Tibial nerve (tissue), 4 donors: ENCODE results near the gene TM4SF20. TPM values are rescaled to one million over a fixed set of nuclear protein-coding genes. Genes with fewer than 3 reads are reported as not detected.

Source experiments
- DNase-seq, 2 donors: peaks; one replicate each; pipeline ENCODE4 v3.0.0-alpha.2; 2019; ENCODE audit warnings: low spot score in 2 of 2
- H3K27ac ChIP-seq, 4 donors: fragments of 200-600 bp; sonication (generic) in 3 of 4; one replicate each; pipeline ENCODE4 v1.5.1; 2017 to 2019; ENCODE audit warnings: mild to moderate bottlenecking in 1 of 4
- H3K27me3 ChIP-seq, 2 donors: fragments of 200-600 bp; sonication (generic) in 1 of 2; one replicate each; pipeline versions ENCODE4 v1.5.1 to v1.6.0; 2017 to 2019
- H3K36me3 ChIP-seq, 3 donors: fragments of 200-600 bp; sonication (generic); one replicate each; pipeline ENCODE4 v1.5.1; 2018 to 2019
- H3K4me1 ChIP-seq, 4 donors: fragments of 200-600 bp; sonication (generic) in 3 of 4; one replicate each; pipeline ENCODE4 v1.5.1; 2017 to 2019
- H3K4me3 ChIP-seq, 4 donors: fragments of 200-600 bp; sonication (generic) in 3 of 4; one replicate each; pipeline ENCODE4 v1.5.1; 2017 to 2019; ENCODE audit warnings: mild to moderate bottlenecking in 1 of 4, moderate library complexity in 1 of 4
- H3K9me3 ChIP-seq, 4 donors: fragments of 200-600 bp; sonication (generic) in 3 of 4; one replicate each; pipeline ENCODE4 v1.5.1; 2017 to 2019
- CTCF ChIP-seq, 5 experiments: fragments of 200-600 bp in 3 of 5; fragments of 450-650 bp in 2 of 5; sonication (generic) in 3 of 5; IDR thresholded peaks; one replicate each; pipeline ENCODE4 v1.5.1; 2016 to 2019; ENCODE audit warnings: antibody characterized with exemption in 5 of 5, mild to moderate bottlenecking in 3 of 5, moderate library complexity in 2 of 5
- EP300 ChIP-seq, 2 donors: sonication (generic); formaldehyde crosslinking; IDR thresholded peaks; one replicate each; pipeline ENCODE4 v1.6.1; 2017; ENCODE audit warnings: antibody characterized with exemption in 2 of 2, mild to moderate bottlenecking in 1 of 2
- POLR2A ChIP-seq, 2 donors: fragments of 450-650 bp; IDR thresholded peaks; one replicate each; pipeline ENCODE4 v1.6.1; 2017; ENCODE audit warnings: antibody characterized with exemption in 2 of 2, mild to moderate bottlenecking in 2 of 2, moderate library complexity in 2 of 2
- WGBS, 2 donors: methylation state at CpG; one replicate each; pipeline ENCODE4 v1.1.5; 2018; 5-methylcytosine and 5-hydroxymethylcytosine counted together
- total RNA-seq, 4 donors: library from RNA; depleted of rRNA; stranded (reverse); fragments of >200 nt; gene quantifications; one replicate each; pipeline ENCODE4 v1.1.0, GENCODE V29; 2016

The TM4SF20 gene
- total RNA-seq, 4 donors from 2014 or later: not detected

DNA sequence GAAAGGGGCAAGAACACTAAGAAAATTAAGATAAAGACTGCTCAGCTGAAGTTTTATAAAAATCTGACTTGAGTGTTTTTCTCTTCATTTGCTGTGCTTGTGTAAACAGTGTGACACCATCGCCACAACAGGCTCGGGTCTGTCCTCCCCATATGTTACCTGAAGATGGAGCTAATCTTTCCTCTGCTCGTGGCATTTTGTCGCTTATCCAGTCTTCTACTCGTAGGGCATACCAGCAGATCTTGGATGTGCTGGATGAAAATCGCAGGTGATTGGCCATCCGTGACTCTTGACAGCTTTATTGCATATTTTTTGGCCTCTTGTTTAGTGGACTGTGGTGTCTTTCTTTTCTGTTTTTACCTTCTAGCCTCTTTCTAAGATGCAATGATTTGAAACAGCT is 32.0 kb downstream of the TM4SF20 start:
- no peak for DNase-seq
- WGBS, 2 donors: 81 to 84% methylated on average over 7 of the region's 7 CpGs
- Histone ChIP-seq H3K9me3 (no peaks in the 10 kb centered on the region), H3K27ac (no peak overlapping the region), H3K36me3 (peaks cover 0 to 47% (median 0%) of the 10 kb centered on the region in 3 donors), H3K4me3 (no peak overlapping the region), H3K27me3 (no peaks in the 10 kb centered on the region), H3K4me1 (no peaks in the 10 kb centered on the region)
- TF ChIP-seq CTCF (IDR thresholded peaks at IDR 0.05) (no peak), EP300 (IDR thresholded peaks at IDR 0.05) (no peak), POLR2A (IDR thresholded peaks at IDR 0.05) (no peak)

GRCh38 chr2:227344231-227344630 is 34.9 kb downstream of the TM4SF20 start:
- H3K27me3 ChIP-seq: no peaks in the 10 kb centered on the region
- TF ChIP-seq EP300 (IDR thresholded peaks at IDR 0.05) (no peak), CTCF (IDR thresholded peaks at IDR 0.05) (no peak), POLR2A (IDR thresholded peaks at IDR 0.05) (no peak)
- 77 to 78% methylated on average over 2 of the region's 2 CpGs for WGBS, 2 donors
- peaks cover 0 to 43% (median 0%) of the 10 kb centered on the region in 3 donors for H3K36me3 ChIP-seq
- no peak overlapping the region for H3K27ac ChIP-seq
- H3K9me3 ChIP-seq: no peaks in the 10 kb centered on the region
- no peak for DNase-seq
- no peak overlapping the region for H3K4me3 ChIP-seq
- no peaks in the 10 kb centered on the region for H3K4me1 ChIP-seq

DNA sequence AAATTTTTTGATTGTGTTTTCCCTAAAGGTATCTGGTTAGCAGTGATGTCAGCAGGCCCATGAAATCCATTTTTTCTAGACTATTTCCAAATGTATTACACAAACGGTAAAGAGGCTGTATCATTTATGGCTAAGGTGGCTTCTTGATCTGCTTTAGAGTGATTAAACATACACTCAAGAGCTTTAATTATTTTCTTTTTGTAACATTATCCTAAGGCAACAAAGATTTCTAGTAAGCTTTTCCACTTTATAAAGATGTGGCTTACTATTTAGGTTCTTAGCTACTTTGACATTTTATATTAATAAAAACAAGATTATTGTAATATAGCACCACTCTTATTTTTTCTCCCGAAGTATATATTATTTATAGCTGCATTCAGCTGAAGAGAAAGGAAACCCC is 37.6 kb downstream of the TM4SF20 start:
- Histone ChIP-seq H3K27me3 (no peaks in the 10 kb centered on the region), H3K9me3 (no peaks in the 10 kb centered on the region), H3K4me3 (no peak overlapping the region), H3K36me3 (peaks cover 0 to 32% (median 0%) of the 10 kb centered on the region in 3 donors), H3K27ac (no peak overlapping the region), H3K4me1 (no peaks in the 10 kb centered on the region)
- no peak for TF ChIP-seq CTCF (IDR thresholded peaks at IDR 0.05)
- no peak for TF ChIP-seq POLR2A (IDR thresholded peaks at IDR 0.05)
- no peak for TF ChIP-seq EP300 (IDR thresholded peaks at IDR 0.05)
- 72 to 78% methylated on average over 2 of the region's 2 CpGs for WGBS, 2 donors
- DNase-seq: no peak

- H3K27ac ChIP-seq: no peak overlapping the region
- H3K27me3 ChIP-seq: no peaks in the 10 kb centered on the region
- no peak overlapping the region for H3K4me3 ChIP-seq
- peaks cover 0 to 45% (median 0%) of the 10 kb centered on the region in 3 donors for H3K36me3 ChIP-seq
- 72% methylated on average over 6 of the region's 6 CpGs for WGBS, 2 donors
- TF ChIP-seq CTCF (IDR thresholded peaks at IDR 0.05): no peak
- TF ChIP-seq POLR2A (IDR thresholded peaks at IDR 0.05): no peak
- no peak for TF ChIP-seq EP300 (IDR thresholded peaks at IDR 0.05)
- peaks cover 0 to 7% (median 0%) of the 10 kb centered on the region in 4 donors for H3K4me1 ChIP-seq
- no peak for DNase-seq
- no peaks in the 10 kb centered on the region for H3K9me3 ChIP-seq
Observed at GRCh38 chr2:227340106-227340505, 39.0 kb downstream of the TM4SF20 start.

GRCh38 chr2:227339098-227339599 is 40.0 kb downstream of the TM4SF20 start:
- 84 to 88% methylated on average over 2 of the region's 2 CpGs for WGBS, 2 donors

More at GRCh38 chr2:227339098-227339599, 40.0 kb downstream of the TM4SF20 start:
- H3K4me1 ChIP-seq: peaks cover 0 to 7% (median 0%) of the 10 kb centered on the region in 4 donors
- peaks cover 0 to 52% (median 2%) of the 10 kb centered on the region in 3 donors for H3K36me3 ChIP-seq
- H3K4me3 ChIP-seq: no peak overlapping the region
- H3K27ac ChIP-seq: no peak overlapping the region
- no peak for DNase-seq
- no peaks in the 10 kb centered on the region for H3K27me3 ChIP-seq
- TF ChIP-seq POLR2A (IDR thresholded peaks at IDR 0.05): no peak
- no peak for TF ChIP-seq EP300 (IDR thresholded peaks at IDR 0.05)
- no peak for TF ChIP-seq CTCF (IDR thresholded peaks at IDR 0.05)
- H3K9me3 ChIP-seq: no peaks in the 10 kb centered on the region
